ENCODE measurements around the gene PINLYP.

- no peak for TF ChIP-seq ZNF565 (CRISPR knock-in tag; conservative IDR thresholded peaks at IDR 0.05; ENCODE audit: low read depth)
- TF ChIP-seq CREB5 (CRISPR knock-in tag; IDR thresholded peaks at IDR 0.05; ENCODE audit: low read depth): no peak
- no peak for TF ChIP-seq ARNTL (CRISPR knock-in tag; IDR thresholded peaks at IDR 0.05; ENCODE audit: borderline replicate concordance, low read depth)
- TF ChIP-seq BACH2 (CRISPR knock-in tag; IDR thresholded peaks at IDR 0.05; ENCODE audit: borderline replicate concordance): no peak
- TF ChIP-seq RARB (CRISPR knock-in tag; IDR thresholded peaks at IDR 0.05): no peak
- no peak for TF ChIP-seq ZFP30 (CRISPR knock-in tag; IDR thresholded peaks at IDR 0.05)
Measured at GRCh38 chr19:43562226-43562697, 13.3 kb upstream of the PINLYP start.
